Measurements from ENCODE around the gene C1RL.

DNA sequence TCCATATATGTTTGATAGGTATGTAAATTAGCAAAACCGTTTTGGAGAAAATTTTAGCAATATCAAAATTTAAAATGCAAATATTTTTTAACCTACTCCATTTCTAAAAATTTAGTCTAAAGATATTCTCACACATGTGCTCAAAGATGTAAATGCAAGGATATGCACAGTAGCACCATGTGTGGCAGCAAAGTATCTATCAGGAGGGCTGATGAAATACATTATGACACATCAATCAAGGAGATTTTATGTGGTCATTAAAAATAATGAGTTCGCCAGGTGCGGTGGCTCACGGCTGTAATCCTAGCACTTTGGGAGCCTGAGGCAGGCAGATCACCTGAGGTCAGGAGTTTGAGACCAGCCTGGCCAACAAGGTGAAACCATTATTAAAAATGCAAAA, 8.8 kb downstream of the C1RL start:
- TF ChIP-seq POLR2A (IDR thresholded peaks at IDR 0.05): no peak
- TF ChIP-seq, protein P1, sequence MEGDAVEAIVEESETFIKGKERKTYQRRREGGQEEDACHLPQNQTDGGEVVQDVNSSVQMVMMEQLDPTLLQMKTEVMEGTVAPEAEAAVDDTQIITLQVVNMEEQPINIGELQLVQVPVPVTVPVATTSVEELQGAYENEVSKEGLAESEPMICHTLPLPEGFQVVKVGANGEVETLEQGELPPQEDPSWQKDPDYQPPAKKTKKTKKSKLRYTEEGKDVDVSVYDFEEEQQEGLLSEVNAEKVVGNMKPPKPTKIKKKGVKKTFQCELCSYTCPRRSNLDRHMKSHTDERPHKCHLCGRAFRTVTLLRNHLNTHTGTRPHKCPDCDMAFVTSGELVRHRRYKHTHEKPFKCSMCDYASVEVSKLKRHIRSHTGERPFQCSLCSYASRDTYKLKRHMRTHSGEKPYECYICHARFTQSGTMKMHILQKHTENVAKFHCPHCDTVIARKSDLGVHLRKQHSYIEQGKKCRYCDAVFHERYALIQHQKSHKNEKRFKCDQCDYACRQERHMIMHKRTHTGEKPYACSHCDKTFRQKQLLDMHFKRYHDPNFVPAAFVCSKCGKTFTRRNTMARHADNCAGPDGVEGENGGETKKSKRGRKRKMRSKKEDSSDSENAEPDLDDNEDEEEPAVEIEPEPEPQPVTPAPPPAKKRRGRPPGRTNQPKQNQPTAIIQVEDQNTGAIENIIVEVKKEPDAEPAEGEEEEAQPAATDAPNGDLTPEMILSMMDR (IDR thresholded peaks at IDR 0.05): no peak
